ENCODE results near the gene EXOC6B. TPM values are rescaled to one million over a fixed set of nuclear protein-coding genes. Genes with fewer than 3 reads are reported as not detected.

Gene EXOC6B
- total and polyA plus RNA-seq, 10 of the 15 experiments (the other 5 are each of a cell fraction or from before 2014, with no cell fraction given) = 0.23 to 2.2 (median 1.2) TPM

DNA sequence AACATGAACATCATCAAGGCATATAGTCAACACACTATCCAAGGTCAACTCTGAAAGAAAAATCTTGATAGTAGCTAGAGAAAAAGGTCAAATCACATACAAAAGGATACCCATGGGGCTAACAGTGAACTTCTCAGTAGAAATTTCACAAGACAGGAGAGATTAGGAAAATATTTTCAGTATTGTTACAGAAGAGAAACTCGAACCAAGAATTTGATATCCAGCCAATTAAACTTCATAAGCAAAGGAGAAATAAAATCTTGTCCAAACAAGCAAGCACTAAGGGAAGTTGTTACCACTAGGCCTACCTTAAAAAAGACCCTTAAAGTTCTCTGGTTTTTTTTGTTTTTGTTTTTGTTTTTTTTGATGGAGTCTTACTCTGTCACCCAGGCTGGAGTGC, 242.5 kb downstream of the EXOC6B start:
- H3K9me3 ChIP-seq (replicated peaks; ENCODE audit: control insufficient read depth, insufficient read depth, low read length) = no peaks in the 10 kb centered on the region
- TF ChIP-seq POLR2AphosphoS5 (IDR thresholded peaks at IDR 0.05; ENCODE audit: low read length) (no peak), ZBED1 (IDR thresholded peaks at IDR 0.05; ENCODE audit: borderline replicate concordance) (no peak), SPI1 (IDR thresholded peaks at IDR 0.05; ENCODE audit: borderline replicate concordance, insufficient read depth, low read depth, low read length) (no peak), POLR2AphosphoS2 (IDR thresholded peaks at IDR 0.05; ENCODE audit: low read depth, low read length) (no peak), TBL1XR1 (IDR thresholded peaks at IDR 0.05; ENCODE audit: low read depth, low read length) (no peak), IKZF1 (conservative IDR thresholded peaks at IDR 0.05) (no peak), SMAD5 (IDR thresholded peaks at IDR 0.05; ENCODE audit: low read depth) (no peak), HDGF (IDR thresholded peaks at IDR 0.05) (no peak), BRCA1 (IDR thresholded peaks at IDR 0.05; ENCODE audit: low read depth, low read length) (no peak), NFYA (IDR thresholded peaks at IDR 0.05; ENCODE audit: borderline replicate concordance, low read depth, low read length) (no peak)
- TF ChIP-seq, protein P1, sequence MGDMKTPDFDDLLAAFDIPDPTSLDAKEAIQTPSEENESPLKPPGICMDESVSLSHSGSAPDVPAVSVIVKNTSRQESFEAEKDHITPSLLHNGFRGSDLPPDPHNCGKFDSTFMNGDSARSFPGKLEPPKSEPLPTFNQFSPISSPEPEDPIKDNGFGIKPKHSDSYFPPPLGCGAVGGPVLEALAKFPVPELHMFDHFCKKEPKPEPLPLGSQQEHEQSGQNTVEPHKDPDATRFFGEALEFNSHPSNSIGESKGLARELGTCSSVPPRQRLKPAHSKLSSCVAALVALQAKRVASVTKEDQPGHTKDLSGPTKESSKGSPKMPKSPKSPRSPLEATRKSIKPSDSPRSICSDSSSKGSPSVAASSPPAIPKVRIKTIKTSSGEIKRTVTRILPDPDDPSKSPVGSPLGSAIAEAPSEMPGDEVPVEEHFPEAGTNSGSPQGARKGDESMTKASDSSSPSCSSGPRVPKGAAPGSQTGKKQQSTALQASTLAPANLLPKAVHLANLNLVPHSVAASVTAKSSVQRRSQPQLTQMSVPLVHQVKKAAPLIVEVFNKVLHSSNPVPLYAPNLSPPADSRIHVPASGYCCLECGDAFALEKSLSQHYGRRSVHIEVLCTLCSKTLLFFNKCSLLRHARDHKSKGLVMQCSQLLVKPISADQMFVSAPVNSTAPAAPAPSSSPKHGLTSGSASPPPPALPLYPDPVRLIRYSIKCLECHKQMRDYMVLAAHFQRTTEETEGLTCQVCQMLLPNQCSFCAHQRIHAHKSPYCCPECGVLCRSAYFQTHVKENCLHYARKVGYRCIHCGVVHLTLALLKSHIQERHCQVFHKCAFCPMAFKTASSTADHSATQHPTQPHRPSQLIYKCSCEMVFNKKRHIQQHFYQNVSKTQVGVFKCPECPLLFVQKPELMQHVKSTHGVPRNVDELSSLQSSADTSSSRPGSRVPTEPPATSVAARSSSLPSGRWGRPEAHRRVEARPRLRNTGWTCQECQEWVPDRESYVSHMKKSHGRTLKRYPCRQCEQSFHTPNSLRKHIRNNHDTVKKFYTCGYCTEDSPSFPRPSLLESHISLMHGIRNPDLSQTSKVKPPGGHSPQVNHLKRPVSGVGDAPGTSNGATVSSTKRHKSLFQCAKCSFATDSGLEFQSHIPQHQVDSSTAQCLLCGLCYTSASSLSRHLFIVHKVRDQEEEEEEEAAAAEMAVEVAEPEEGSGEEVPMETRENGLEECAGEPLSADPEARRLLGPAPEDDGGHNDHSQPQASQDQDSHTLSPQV (IDR thresholded peaks at IDR 0.05) = no peak
- TF ChIP-seq, protein P2, sequence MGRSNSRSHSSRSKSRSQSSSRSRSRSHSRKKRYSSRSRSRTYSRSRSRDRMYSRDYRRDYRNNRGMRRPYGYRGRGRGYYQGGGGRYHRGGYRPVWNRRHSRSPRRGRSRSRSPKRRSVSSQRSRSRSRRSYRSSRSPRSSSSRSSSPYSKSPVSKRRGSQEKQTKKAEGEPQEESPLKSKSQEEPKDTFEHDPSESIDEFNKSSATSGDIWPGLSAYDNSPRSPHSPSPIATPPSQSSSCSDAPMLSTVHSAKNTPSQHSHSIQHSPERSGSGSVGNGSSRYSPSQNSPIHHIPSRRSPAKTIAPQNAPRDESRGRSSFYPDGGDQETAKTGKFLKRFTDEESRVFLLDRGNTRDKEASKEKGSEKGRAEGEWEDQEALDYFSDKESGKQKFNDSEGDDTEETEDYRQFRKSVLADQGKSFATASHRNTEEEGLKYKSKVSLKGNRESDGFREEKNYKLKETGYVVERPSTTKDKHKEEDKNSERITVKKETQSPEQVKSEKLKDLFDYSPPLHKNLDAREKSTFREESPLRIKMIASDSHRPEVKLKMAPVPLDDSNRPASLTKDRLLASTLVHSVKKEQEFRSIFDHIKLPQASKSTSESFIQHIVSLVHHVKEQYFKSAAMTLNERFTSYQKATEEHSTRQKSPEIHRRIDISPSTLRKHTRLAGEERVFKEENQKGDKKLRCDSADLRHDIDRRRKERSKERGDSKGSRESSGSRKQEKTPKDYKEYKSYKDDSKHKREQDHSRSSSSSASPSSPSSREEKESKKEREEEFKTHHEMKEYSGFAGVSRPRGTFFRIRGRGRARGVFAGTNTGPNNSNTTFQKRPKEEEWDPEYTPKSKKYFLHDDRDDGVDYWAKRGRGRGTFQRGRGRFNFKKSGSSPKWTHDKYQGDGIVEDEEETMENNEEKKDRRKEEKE (IDR thresholded peaks at IDR 0.05) = no peak
- TF ChIP-seq, protein P3, sequence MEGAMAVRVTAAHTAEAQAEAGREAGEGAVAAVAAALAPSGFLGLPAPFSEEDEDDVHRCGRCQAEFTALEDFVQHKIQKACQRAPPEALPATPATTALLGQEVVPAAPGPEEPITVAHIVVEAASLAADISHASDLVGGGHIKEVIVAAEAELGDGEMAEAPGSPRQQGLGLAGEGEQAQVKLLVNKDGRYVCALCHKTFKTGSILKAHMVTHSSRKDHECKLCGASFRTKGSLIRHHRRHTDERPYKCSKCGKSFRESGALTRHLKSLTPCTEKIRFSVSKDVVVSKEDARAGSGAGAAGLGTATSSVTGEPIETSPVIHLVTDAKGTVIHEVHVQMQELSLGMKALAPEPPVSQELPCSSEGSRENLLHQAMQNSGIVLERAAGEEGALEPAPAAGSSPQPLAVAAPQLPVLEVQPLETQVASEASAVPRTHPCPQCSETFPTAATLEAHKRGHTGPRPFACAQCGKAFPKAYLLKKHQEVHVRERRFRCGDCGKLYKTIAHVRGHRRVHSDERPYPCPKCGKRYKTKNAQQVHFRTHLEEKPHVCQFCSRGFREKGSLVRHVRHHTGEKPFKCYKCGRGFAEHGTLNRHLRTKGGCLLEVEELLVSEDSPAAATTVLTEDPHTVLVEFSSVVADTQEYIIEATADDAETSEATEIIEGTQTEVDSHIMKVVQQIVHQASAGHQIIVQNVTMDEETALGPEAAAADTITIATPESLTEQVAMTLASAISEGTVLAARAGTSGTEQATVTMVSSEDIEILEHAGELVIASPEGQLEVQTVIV (IDR thresholded peaks at IDR 0.05; ENCODE audit: borderline replicate concordance, partially characterized antibody) = no peak
- TF ChIP-seq, protein P4, sequence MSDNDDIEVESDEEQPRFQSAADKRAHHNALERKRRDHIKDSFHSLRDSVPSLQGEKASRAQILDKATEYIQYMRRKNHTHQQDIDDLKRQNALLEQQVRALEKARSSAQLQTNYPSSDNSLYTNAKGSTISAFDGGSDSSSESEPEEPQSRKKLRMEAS (IDR thresholded peaks at IDR 0.05; ENCODE audit: low read depth, low read length) = no peak

More for the DNA sequence above, 242.5 kb downstream of the EXOC6B start:
- FAIRE-seq (no peak), ATAC-seq (no peak), DNase-seq (ENCODE audit: low read depth, low spot score) (no peak)
- Histone ChIP-seq H3K27ac (ENCODE audit: control insufficient read depth, insufficient read depth) (no peak overlapping the region), H3K27me3 (replicated peaks in 1 of 2; ENCODE audit: control insufficient read depth in 2 of 2, insufficient read depth in 2 of 2, low read length in 1 of 2) (no peaks in the 10 kb centered on the region), H3K4me1 (ENCODE audit: control insufficient read depth, insufficient read depth, low read length) (no peaks in the 10 kb centered on the region), H4K20me1 (ENCODE audit: control insufficient read depth, insufficient read depth) (no peaks in the 10 kb centered on the region), H3K4me3 (no peak overlapping the region), H3K4me2 (ENCODE audit: control insufficient read depth, insufficient read depth) (no peak overlapping the region), H3K36me3 (ENCODE audit: control insufficient read depth in 2 of 2, insufficient read depth in 2 of 2, low read length in 1 of 2) (no peaks in the 10 kb centered on the region), H3K79me2 (ENCODE audit: control insufficient read depth, insufficient read depth, low read length) (no peaks in the 10 kb centered on the region), H3K9ac (ENCODE audit: control insufficient read depth, insufficient read depth, low read length) (no peak overlapping the region), H2AFZ (ENCODE audit: control insufficient read depth, low read depth, low read length) (no peak overlapping the region)
- in situ Hi-C loops (cut with MboI) = loop anchor here (5.0 to 10.0 kb wide), 2 partner anchors 656 to 1049 kb away; no protein-coding TSS in a partner anchor
- BruUV-seq (replicated peaks) = no TSS peak
- intact Hi-C loops (cut with micrococcal nuclease; ENCODE audit: unreplicated experiment) = no loop called here
- RAD21 ChIA-PET (ENCODE audit: unreplicated experiment) = no interaction called here
- SMC1A ChIA-PET (ENCODE audit: uncharacterized antibody, unreplicated experiment) = interaction anchor here (0.6 kb wide), 1 partner anchor 25 kb away, joined by 3 read pairs; no protein-coding TSS in a partner anchor
- CTCF ChIA-PET = interaction anchor here (1.0 to 1.4 kb wide), 2 partner anchors 660 to 662 kb away, joined by 3 read pairs; no protein-coding TSS in a partner anchor
- 0% methylated on average over 1 of the region's 1 CpG for WGBS (ENCODE audit: insufficient coverage, insufficient replicate concordance, low lambda C conversion rate, missing lambda C conversion rate)
- POLR2A ChIA-PET = no interaction called here

Measured in GM12878 (cell line).